T-helper 1 cell treated with Interleukin-12 subunit alpha and Interleukin-12 subunit beta and Interleukin-4 antibody, amounts not matched to agents 30 ng/mL and 1 ng/mL, for 36 hours (primary cell): ENCODE data around the gene SND1. TPM values are rescaled to one million over a fixed set of nuclear protein-coding genes. Genes with fewer than 3 reads are reported as not detected.

Experiments
- intact Hi-C: fragments of 100-400 bp; cut with micrococcal nuclease; formaldehyde crosslinking; loops from one replicate; pipeline ENCODE4 v1.15.1; 2024
- total RNA-seq: library from RNA; stranded (reverse); gene quantifications from 2 replicates; pipeline ENCODE4 v1.2.3, GENCODE V29; 2022

The SND1 gene
- total RNA-seq, 1 donor from 2014 or later: 250 TPM

GRCh38 chr7:127885843-127886242 lies 233.8 kb downstream of the SND1 start:
- intact Hi-C loops: no loop called here

- intact Hi-C loops: no loop called here
Measured at GRCh38 chr7:127886248-127886647, 234.3 kb downstream of the SND1 start.

- intact Hi-C loops: no loop called here
Measured at GRCh38 chr7:127887096-127887495, 235.1 kb downstream of the SND1 start.

- intact Hi-C loops: no loop called here
Measured at GRCh38 chr7:127887631-127888030, 235.6 kb downstream of the SND1 start.

- intact Hi-C loops: no loop called here
Measured at GRCh38 chr7:127888411-127888810, 236.4 kb downstream of the SND1 start.

- intact Hi-C loops: no loop called here
Measured at GRCh38 chr7:127888825-127889224, 236.8 kb downstream of the SND1 start.

GRCh38 chr7:127889677-127890076 lies 237.7 kb downstream of the SND1 start:
- intact Hi-C loops: no loop called here

- intact Hi-C loops: no loop called here
Measured at GRCh38 chr7:127890726-127891125, 238.7 kb downstream of the SND1 start.

GRCh38 chr7:127891144-127891543 lies 239.2 kb downstream of the SND1 start:
- intact Hi-C loops: no loop called here

- intact Hi-C loops: no loop called here
Measured at GRCh38 chr7:127891854-127892438, 240.0 kb downstream of the SND1 start.

GRCh38 chr7:127892488-127893314 lies 240.7 kb downstream of the SND1 start:
- intact Hi-C loops: no loop called here

- intact Hi-C loops: no loop called here
Measured at GRCh38 chr7:127893547-127893946, 241.6 kb downstream of the SND1 start.

GRCh38 chr7:127894588-127894987 lies 242.6 kb downstream of the SND1 start:
- intact Hi-C loops: no loop called here

- intact Hi-C loops: no loop called here
Measured at GRCh38 chr7:127895360-127895759, 243.4 kb downstream of the SND1 start.

GRCh38 chr7:127895814-127896280 lies 243.9 kb downstream of the SND1 start:
- intact Hi-C loops: no loop called here

- intact Hi-C loops: no loop called here
Measured at GRCh38 chr7:127896659-127897058, 244.7 kb downstream of the SND1 start.

- intact Hi-C loops: no loop called here
Measured at GRCh38 chr7:127897704-127898454, 245.9 kb downstream of the SND1 start.

GRCh38 chr7:127899411-127899810 lies 247.4 kb downstream of the SND1 start:
- intact Hi-C loops: no loop called here

- intact Hi-C loops: no loop called here
Measured at GRCh38 chr7:127900141-127900540, 248.1 kb downstream of the SND1 start.

GRCh38 chr7:127900732-127901685 lies 249.0 kb downstream of the SND1 start:
- intact Hi-C loops: no loop called here
